ENCODE measurements around the gene UBAC2.
A peak's percentile ranks its signal among the peaks of the same experiment; 100 is the strongest.
"Not testable (repeated sequence)": the region's sequence is repeated elsewhere in the genome, so short reads cannot be mapped to it uniquely, and the experiment has no call there.

Gene UBAC2

GRCh38 chr13:99386911-99387788, 186.5 kb downstream of the UBAC2 start:
- no peaks in the 10 kb centered on the region; the same call in 1 of the 2 replicates for H3K36me3 ChIP-seq (replicated peaks)
- no peaks in the 10 kb centered on the region for H3K9me3 ChIP-seq
- no peaks in the 10 kb centered on the region for H3K27me3 ChIP-seq (ENCODE audit: low read depth)
- no peaks in the 10 kb centered on the region for H3K4me1 ChIP-seq
- H3K4me3 ChIP-seq, result no peak overlapping the region
- peak in 1 of 2 experiments; percentile 81 for DNase-seq (ENCODE audit: low spot score in 2 of 2)
- in situ Hi-C loops (cut with MboI; ENCODE audit: low sequenced_read_pairs), result no loop called here

GRCh38 chr13:99388334-99388923, 187.8 kb downstream of the UBAC2 start:
- in situ Hi-C loops (cut with MboI; ENCODE audit: low sequenced_read_pairs), result no loop called here
- Histone ChIP-seq H3K36me3 (replicated peaks) (no peaks in the 10 kb centered on the region; the same call in 1 of the 2 replicates), H3K27me3 (ENCODE audit: low read depth) (no peaks in the 10 kb centered on the region), H3K4me1 (no peaks in the 10 kb centered on the region), H3K9me3 (no peaks in the 10 kb centered on the region), H3K4me3 (no peak overlapping the region)
- DNase-seq (ENCODE audit: low spot score in 2 of 2), result no peak

GRCh38 chr13:99389094-99389493, 188.4 kb downstream of the UBAC2 start:
- DNase-seq (ENCODE audit: low spot score in 2 of 2); in situ Hi-C loops (cut with MboI; ENCODE audit: low sequenced_read_pairs): not testable (repeated sequence)

GRCh38 chr13:99389520-99390304, 189.1 kb downstream of the UBAC2 start:
- Histone ChIP-seq H3K4me1 (no peaks in the 10 kb centered on the region), H3K9me3 (no peaks in the 10 kb centered on the region)
- in situ Hi-C loops (cut with MboI; ENCODE audit: low sequenced_read_pairs), result no loop called here

More at GRCh38 chr13:99389094-99389493, 188.4 kb downstream of the UBAC2 start:
- not testable (repeated sequence) for H3K9me3 ChIP-seq; H3K4me1 ChIP-seq; H3K4me3 ChIP-seq; H3K36me3 ChIP-seq (replicated peaks); H3K27me3 ChIP-seq (ENCODE audit: low read depth)

GRCh38 chr13:99390601-99391000, 189.9 kb downstream of the UBAC2 start:
- no peaks in the 10 kb centered on the region for H3K9me3 ChIP-seq
- H3K4me1 ChIP-seq, result no peaks in the 10 kb centered on the region
- no peaks in the 10 kb centered on the region for H3K27me3 ChIP-seq (ENCODE audit: low read depth)
- DNase-seq (ENCODE audit: low spot score in 2 of 2), result no peak
- H3K4me3 ChIP-seq, result no peak overlapping the region
- H3K36me3 ChIP-seq (replicated peaks), result no peaks in the 10 kb centered on the region; the same call in 1 of the 2 replicates
- in situ Hi-C loops (cut with MboI; ENCODE audit: low sequenced_read_pairs), result no loop called here

More at GRCh38 chr13:99389520-99390304, 189.1 kb downstream of the UBAC2 start:
- Histone ChIP-seq H3K4me3 (no peak overlapping the region), H3K36me3 (replicated peaks) (no peaks in the 10 kb centered on the region; the same call in 1 of the 2 replicates), H3K27me3 (ENCODE audit: low read depth) (no peaks in the 10 kb centered on the region)
- no peak for DNase-seq (ENCODE audit: low spot score in 2 of 2)

- in situ Hi-C loops (cut with MboI; ENCODE audit: low sequenced_read_pairs), result no loop called here
These were observed 191.3 kb downstream of the UBAC2 start for GRCh38 chr13:99391781-99392469.

GRCh38 chr13:99392470-99393135, 191.9 kb downstream of the UBAC2 start:
- no peaks in the 10 kb centered on the region for H3K4me1 ChIP-seq
- DNase-seq (ENCODE audit: low spot score in 2 of 2), result no peak
- no peaks in the 10 kb centered on the region for H3K9me3 ChIP-seq
- H3K36me3 ChIP-seq (replicated peaks), result no peaks in the 10 kb centered on the region
- no peak overlapping the region for H3K4me3 ChIP-seq
- H3K27me3 ChIP-seq (ENCODE audit: low read depth), result no peaks in the 10 kb centered on the region
- in situ Hi-C loops (cut with MboI; ENCODE audit: low sequenced_read_pairs), result no loop called here

More at GRCh38 chr13:99391781-99392469, 191.3 kb downstream of the UBAC2 start:
- no peaks in the 10 kb centered on the region for H3K27me3 ChIP-seq (ENCODE audit: low read depth)
- no peak overlapping the region for H3K4me3 ChIP-seq
- H3K4me1 ChIP-seq, result no peaks in the 10 kb centered on the region
- no peaks in the 10 kb centered on the region; the same call in 1 of the 2 replicates for H3K36me3 ChIP-seq (replicated peaks)
- DNase-seq (ENCODE audit: low spot score in 2 of 2), result no peak
- H3K9me3 ChIP-seq, result no peaks in the 10 kb centered on the region

- H3K4me3 ChIP-seq; DNase-seq (ENCODE audit: low spot score in 2 of 2); H3K36me3 ChIP-seq (replicated peaks); H3K27me3 ChIP-seq (ENCODE audit: low read depth); H3K4me1 ChIP-seq; H3K9me3 ChIP-seq; in situ Hi-C loops (cut with MboI; ENCODE audit: low sequenced_read_pairs): not testable (repeated sequence)
These were observed 192.7 kb downstream of the UBAC2 start for GRCh38 chr13:99393391-99393790.

- Histone ChIP-seq H3K27me3 (ENCODE audit: low read depth) (no peaks in the 10 kb centered on the region), H3K9me3 (no peaks in the 10 kb centered on the region), H3K4me1 (no peaks in the 10 kb centered on the region), H3K36me3 (replicated peaks) (no peaks in the 10 kb centered on the region), H3K4me3 (no peak overlapping the region)
- no peak for DNase-seq (ENCODE audit: low spot score in 2 of 2)
- in situ Hi-C loops (cut with MboI; ENCODE audit: low sequenced_read_pairs), result no loop called here
These were observed 193.4 kb downstream of the UBAC2 start for GRCh38 chr13:99393791-99394735.

GRCh38 chr13:99395436-99395835, 194.8 kb downstream of the UBAC2 start:
- no peaks in the 10 kb centered on the region for H3K9me3 ChIP-seq
- no peak overlapping the region for H3K4me3 ChIP-seq
- H3K4me1 ChIP-seq, result no peaks in the 10 kb centered on the region
- H3K27me3 ChIP-seq (ENCODE audit: low read depth), result no peaks in the 10 kb centered on the region
- in situ Hi-C loops (cut with MboI; ENCODE audit: low sequenced_read_pairs), result no loop called here
- no peak for DNase-seq (ENCODE audit: low spot score in 2 of 2)
- H3K36me3 ChIP-seq (replicated peaks), result no peaks in the 10 kb centered on the region

GRCh38 chr13:99396446-99396845, 195.8 kb downstream of the UBAC2 start:
- in situ Hi-C loops (cut with MboI; ENCODE audit: low sequenced_read_pairs), result no loop called here
- H3K4me3 ChIP-seq, result no peak overlapping the region

GRCh38 chr13:99398071-99398470, 197.4 kb downstream of the UBAC2 start:
- Histone ChIP-seq H3K36me3 (replicated peaks) (no peaks in the 10 kb centered on the region), H3K27me3 (ENCODE audit: low read depth) (no peaks in the 10 kb centered on the region), H3K9me3 (no peaks in the 10 kb centered on the region), H3K4me3 (no peak overlapping the region), H3K4me1 (no peaks in the 10 kb centered on the region)
- in situ Hi-C loops (cut with MboI; ENCODE audit: low sequenced_read_pairs), result no loop called here
- DNase-seq (ENCODE audit: low spot score in 2 of 2), result no peak

More at GRCh38 chr13:99396446-99396845, 195.8 kb downstream of the UBAC2 start:
- H3K36me3 ChIP-seq (replicated peaks), result no peaks in the 10 kb centered on the region
- no peaks in the 10 kb centered on the region for H3K27me3 ChIP-seq (ENCODE audit: low read depth)
- H3K9me3 ChIP-seq, result no peaks in the 10 kb centered on the region
- no peak for DNase-seq (ENCODE audit: low spot score in 2 of 2)
- H3K4me1 ChIP-seq, result no peaks in the 10 kb centered on the region
